Esophagus muscularis mucosa (tissue), 4 donors: Measurements from ENCODE around the gene DSC3.

ENCODE experiments used
- EP300 ChIP-seq: sonication (generic); formaldehyde crosslinking; IDR thresholded peaks from one replicate; pipeline ENCODE4 v1.6.1; 2017; ENCODE audit warnings: antibody characterized with exemption
- POLR2A ChIP-seq: fragments of 450-650 bp; IDR thresholded peaks from one replicate; pipeline ENCODE4 v1.6.1; 2017; ENCODE audit warnings: antibody characterized with exemption, moderate library complexity, mild to moderate bottlenecking, low read depth
- TF ChIP-seq, protein P1 (sequence below), 3 experiments: fragments of 200-600 bp in 2 of 3; fragments of 450-650 bp in 1 of 3; sonication (generic) in 2 of 3; IDR thresholded peaks; one replicate each; pipeline ENCODE4 v1.5.1; 2017 to 2019; ENCODE audit warnings: antibody characterized with exemption in 3 of 3, mild to moderate bottlenecking in 2 of 3, moderate library complexity in 1 of 3

DNA sequence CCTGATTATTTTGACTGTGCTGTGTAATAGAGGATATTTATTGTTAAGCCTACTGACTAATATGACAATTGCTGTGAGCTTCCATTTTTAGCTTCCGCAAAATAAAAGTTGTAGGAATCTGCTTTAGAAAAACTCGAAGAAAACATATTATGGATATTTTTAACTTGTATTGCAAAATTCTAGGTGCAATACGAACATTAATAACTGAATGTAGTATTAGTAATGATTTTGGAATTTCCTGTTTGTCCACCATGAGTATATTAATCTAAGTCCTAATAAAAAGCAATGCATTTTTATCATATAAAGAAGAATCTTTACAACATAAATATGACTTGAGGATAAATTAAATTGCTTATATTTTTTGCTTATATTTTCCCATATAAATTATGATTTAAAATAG lies 2.4 kb upstream of the DSC3 start:
- TF ChIP-seq, protein P1, sequence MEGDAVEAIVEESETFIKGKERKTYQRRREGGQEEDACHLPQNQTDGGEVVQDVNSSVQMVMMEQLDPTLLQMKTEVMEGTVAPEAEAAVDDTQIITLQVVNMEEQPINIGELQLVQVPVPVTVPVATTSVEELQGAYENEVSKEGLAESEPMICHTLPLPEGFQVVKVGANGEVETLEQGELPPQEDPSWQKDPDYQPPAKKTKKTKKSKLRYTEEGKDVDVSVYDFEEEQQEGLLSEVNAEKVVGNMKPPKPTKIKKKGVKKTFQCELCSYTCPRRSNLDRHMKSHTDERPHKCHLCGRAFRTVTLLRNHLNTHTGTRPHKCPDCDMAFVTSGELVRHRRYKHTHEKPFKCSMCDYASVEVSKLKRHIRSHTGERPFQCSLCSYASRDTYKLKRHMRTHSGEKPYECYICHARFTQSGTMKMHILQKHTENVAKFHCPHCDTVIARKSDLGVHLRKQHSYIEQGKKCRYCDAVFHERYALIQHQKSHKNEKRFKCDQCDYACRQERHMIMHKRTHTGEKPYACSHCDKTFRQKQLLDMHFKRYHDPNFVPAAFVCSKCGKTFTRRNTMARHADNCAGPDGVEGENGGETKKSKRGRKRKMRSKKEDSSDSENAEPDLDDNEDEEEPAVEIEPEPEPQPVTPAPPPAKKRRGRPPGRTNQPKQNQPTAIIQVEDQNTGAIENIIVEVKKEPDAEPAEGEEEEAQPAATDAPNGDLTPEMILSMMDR (IDR thresholded peaks at IDR 0.05): no peak
- TF ChIP-seq EP300 (no peak), POLR2A (no peak)
